Measurements from ENCODE around the gene ZNF175. TPM values are rescaled to one million over a fixed set of nuclear protein-coding genes. Genes with fewer than 3 reads are reported as not detected.

The ZNF175 gene
- total RNA-seq, 2 donors from 2014 or later: 5.7 to 8.1 TPM

DNA sequence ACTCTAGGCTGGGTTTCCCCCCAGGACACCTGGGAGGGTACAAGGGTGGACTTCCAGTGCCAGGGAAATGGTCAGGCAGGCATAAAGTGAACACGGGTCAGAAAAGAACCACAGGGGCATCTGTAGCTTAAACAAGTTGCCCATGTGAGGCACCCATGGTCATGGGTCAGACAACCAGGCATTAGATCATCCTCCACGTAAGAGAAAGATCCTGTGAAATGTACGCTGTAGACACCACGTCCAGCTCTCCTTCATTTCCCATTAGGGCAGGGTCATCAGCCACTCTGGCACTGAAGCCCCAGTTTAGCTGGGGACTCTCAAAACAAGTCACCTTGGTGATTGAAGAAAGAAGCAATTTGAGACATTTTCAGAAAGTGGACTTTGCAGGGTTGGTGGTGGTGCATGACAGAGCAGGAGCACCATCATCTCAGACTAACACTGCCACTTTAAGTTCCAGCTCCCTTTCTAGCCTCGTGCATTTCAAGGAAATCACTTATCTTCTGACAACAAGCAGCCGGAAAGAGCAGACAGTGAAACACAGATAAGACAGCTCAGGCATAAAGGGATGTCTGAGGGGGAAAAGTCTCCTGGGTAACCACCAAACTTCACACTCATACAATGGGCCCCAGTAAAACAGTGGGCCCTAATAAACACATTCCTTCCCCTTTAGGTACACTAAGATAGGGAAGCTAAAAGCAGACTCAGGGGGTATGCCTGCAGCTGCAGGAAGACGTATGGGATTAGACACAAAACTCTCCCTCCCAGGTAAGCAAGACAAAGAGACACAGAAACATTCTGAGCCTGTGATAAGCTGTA lies 23.5 kb upstream of the ZNF175 start:
- Histone ChIP-seq H3K9ac (ENCODE audit: low read depth in 2 of 2, low read length in 2 of 2) (no peak overlapping the region), H3K27ac (no peak overlapping the region), H3K9me3 (no peaks in the 10 kb centered on the region), H3K36me3 (no peaks in the 10 kb centered on the region), H3K27me3 (no peaks in the 10 kb centered on the region), H3K4me3 (no peak overlapping the region), H3K4me1 (no peaks in the 10 kb centered on the region)
- intact Hi-C loops (cut with DNase I): no loop called here
- DNase-seq: no peak
- TF ChIP-seq, protein P1, sequence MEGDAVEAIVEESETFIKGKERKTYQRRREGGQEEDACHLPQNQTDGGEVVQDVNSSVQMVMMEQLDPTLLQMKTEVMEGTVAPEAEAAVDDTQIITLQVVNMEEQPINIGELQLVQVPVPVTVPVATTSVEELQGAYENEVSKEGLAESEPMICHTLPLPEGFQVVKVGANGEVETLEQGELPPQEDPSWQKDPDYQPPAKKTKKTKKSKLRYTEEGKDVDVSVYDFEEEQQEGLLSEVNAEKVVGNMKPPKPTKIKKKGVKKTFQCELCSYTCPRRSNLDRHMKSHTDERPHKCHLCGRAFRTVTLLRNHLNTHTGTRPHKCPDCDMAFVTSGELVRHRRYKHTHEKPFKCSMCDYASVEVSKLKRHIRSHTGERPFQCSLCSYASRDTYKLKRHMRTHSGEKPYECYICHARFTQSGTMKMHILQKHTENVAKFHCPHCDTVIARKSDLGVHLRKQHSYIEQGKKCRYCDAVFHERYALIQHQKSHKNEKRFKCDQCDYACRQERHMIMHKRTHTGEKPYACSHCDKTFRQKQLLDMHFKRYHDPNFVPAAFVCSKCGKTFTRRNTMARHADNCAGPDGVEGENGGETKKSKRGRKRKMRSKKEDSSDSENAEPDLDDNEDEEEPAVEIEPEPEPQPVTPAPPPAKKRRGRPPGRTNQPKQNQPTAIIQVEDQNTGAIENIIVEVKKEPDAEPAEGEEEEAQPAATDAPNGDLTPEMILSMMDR (IDR thresholded peaks at IDR 0.05): no peak

DNA sequence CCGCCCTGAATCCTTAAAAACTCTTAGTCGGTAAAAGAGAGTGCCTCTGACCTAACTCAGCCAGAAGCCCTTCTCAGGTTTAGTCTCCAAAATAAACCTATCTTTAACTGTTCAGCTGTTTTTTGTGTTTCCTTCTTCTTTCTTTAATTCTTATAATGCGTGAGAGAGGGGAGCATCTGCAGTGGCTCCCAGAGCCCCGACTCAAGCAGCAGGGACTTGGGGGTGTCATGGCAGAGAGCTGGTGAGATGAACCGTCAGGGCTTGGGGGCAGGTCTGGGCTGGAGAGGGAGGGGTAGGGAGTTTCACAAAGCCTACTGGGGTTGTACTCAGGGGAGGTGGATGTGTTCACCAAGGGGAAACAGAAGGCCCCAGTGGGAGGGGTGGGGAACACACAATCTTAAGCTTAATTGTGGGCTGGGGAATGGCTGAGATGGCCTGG lies 22.9 kb upstream of the ZNF175 start:
- DNase-seq: no peak
- H3K4me1 ChIP-seq: no peaks in the 10 kb centered on the region
- no peak overlapping the region for H3K9ac ChIP-seq (ENCODE audit: low read depth in 2 of 2, low read length in 2 of 2)
- H3K4me3 ChIP-seq: no peak overlapping the region
- no peak overlapping the region for H3K27ac ChIP-seq
- no peaks in the 10 kb centered on the region for H3K36me3 ChIP-seq
- TF ChIP-seq, protein P1 (IDR thresholded peaks at IDR 0.05): no peak
- intact Hi-C loops (cut with DNase I): no loop called here
- H3K9me3 ChIP-seq: no peaks in the 10 kb centered on the region
- H3K27me3 ChIP-seq: no peaks in the 10 kb centered on the region

DNA sequence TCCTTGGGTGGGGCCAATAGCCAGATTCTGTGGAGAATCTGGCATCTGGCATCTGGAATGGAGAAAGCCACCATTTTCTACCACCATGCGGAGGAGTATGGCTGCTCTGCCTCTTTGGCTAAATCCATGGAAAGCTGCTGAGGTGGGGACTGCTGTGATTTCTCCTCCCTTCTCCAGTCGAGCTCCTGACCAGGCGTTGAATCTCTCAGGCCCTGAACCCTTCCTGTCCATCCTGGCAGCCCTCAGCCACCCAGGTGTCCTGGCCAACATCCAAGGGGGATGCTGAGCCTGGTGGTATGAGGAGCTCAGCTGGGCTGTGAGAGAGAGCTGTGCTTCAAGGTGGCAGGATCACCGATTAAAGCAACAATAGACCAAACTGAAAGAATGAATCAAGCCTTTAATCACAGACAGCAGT lies 22.2 kb upstream of the ZNF175 start:
- H3K9me3 ChIP-seq: no peaks in the 10 kb centered on the region
- intact Hi-C loops (cut with DNase I): no loop called here
- no peak overlapping the region for H3K4me3 ChIP-seq
- no peaks in the 10 kb centered on the region for H3K27me3 ChIP-seq
- no peak for DNase-seq
- TF ChIP-seq, protein P1 (IDR thresholded peaks at IDR 0.05): no peak
- H3K4me1 ChIP-seq: no peaks in the 10 kb centered on the region
- no peak overlapping the region for H3K9ac ChIP-seq (ENCODE audit: low read depth in 2 of 2, low read length in 2 of 2)
- no peak overlapping the region for H3K27ac ChIP-seq
- no peaks in the 10 kb centered on the region for H3K36me3 ChIP-seq

DNA sequence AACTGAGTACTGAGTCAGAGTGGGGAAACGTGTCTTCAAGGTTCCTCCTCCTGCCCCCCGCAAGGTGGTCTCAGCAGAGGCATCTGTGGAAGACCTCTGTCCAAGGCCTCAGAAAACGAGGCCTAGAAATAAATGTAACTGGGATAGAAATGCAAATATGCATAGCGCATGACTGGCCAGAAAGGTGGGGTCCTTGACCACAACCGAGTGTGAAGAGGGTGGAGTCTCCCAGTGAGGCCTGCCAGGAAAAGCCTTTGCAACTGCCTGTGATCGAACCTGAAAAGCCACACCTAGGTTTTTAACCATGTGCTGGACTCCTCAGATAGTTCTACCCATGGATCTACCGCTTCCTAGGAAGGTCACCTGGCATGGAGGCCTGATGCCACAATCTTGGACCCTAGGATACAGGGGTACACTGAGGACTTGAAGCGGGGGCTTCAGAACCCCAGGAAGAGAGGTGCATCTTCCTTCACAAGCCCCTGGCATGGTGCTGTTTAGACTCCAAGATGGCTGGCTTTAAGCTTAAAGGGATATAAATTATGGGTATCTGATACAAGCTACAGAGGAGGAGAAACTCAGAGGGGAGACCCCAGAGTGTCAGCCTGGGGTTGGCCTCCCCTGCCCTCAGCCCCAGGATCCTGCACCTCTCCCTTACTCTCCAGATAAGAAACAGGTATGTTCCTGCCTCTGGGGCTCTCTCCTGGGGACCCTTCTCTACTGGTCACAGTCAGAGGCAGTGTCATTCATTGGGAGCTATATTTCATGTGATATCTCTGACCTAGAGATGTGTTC lies 21.4 kb upstream of the ZNF175 start:
- Histone ChIP-seq H3K36me3 (no peaks in the 10 kb centered on the region), H3K27me3 (no peaks in the 10 kb centered on the region), H3K9me3 (no peaks in the 10 kb centered on the region), H3K4me1 (no peaks in the 10 kb centered on the region), H3K9ac (ENCODE audit: low read depth in 2 of 2, low read length in 2 of 2) (no peak overlapping the region), H3K4me3 (no peak overlapping the region), H3K27ac (no peak overlapping the region)
- DNase-seq: no peak
- intact Hi-C loops (cut with DNase I): no loop called here
- TF ChIP-seq, protein P1 (IDR thresholded peaks at IDR 0.05): no peak

DNA sequence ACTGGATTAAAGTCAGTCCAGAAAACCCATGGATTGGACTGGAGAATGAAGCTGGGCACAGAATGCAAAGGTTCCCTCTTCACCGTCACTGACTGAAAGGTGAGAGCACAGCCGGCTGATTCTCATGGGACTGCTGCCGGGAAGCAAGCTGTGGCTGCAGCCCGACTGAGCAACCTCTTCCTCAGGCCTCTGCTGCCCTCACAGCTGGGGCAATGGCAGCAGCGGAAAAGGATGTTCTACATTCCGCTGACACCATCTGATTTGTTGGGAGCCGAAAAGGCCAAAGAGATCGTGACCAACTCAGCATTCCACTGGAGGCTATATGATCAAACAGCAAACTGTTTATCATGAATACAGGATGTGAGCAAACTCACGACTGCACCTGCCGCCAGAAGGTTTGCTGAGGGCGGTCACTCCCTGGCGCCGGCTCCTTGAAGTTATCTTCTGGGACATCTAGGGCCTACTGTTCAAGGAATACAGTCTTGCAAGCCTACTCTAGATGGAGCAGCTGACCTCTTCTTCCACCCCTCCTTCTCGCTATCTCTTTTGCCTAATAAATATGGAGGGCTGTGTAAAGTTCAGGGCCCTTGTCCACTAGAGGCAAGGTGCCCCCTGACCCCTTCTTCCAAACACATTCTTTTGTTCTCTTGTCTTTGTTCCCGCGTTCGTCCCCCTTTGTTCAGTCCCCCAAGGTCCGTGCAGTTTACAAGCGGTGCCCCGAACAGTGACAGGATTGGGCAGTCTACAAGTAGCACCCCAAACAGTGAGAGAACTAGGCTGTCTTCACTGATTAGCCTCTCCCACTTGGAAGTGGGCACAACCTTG lies 20.0 kb upstream of the ZNF175 start:
- H3K9ac ChIP-seq (ENCODE audit: low read depth in 2 of 2, low read length in 2 of 2): no peak overlapping the region
- no peak overlapping the region for H3K4me3 ChIP-seq
- no peak for DNase-seq
- intact Hi-C loops (cut with DNase I): no loop called here
- H3K27ac ChIP-seq: no peak overlapping the region
- no peaks in the 10 kb centered on the region for H3K27me3 ChIP-seq
- no peaks in the 10 kb centered on the region for H3K4me1 ChIP-seq
- TF ChIP-seq, protein P1 (IDR thresholded peaks at IDR 0.05): no peak
- H3K36me3 ChIP-seq: no peaks in the 10 kb centered on the region
- H3K9me3 ChIP-seq: no peaks in the 10 kb centered on the region

Measured in colonic mucosa (tissue), 4 donors.